LHCN-M2 (cell line): ENCODE measurements around the gene ZNF616. TPM values are rescaled to one million over a fixed set of nuclear protein-coding genes. Genes with fewer than 3 reads are reported as not detected.

Experiments used
- DNase-seq: peaks from one replicate; pipeline ENCODE4 v3.0.0-alpha.2; 2012; ENCODE audit warnings: low read depth
- polyA plus RNA-seq: library from polyadenylated mRNA; unstranded; fragments of >200 nt; gene quantifications from one replicate; pipeline ENCODE4 v1.2.1, GENCODE V29; 2012; ENCODE audit warnings: missing spikeins
- total RNA-seq: library from RNA; depleted of rRNA; stranded (reverse); fragments of >200 nt; gene quantifications from 2 replicates; pipeline ENCODE4 v1.2.3, GENCODE V29; 2014; rRNA removed

Gene ZNF616
- total RNA-seq: 8.7 and 10.7 TPM in 2 replicates
- polyA plus RNA-seq: 3.4 TPM

DNA sequence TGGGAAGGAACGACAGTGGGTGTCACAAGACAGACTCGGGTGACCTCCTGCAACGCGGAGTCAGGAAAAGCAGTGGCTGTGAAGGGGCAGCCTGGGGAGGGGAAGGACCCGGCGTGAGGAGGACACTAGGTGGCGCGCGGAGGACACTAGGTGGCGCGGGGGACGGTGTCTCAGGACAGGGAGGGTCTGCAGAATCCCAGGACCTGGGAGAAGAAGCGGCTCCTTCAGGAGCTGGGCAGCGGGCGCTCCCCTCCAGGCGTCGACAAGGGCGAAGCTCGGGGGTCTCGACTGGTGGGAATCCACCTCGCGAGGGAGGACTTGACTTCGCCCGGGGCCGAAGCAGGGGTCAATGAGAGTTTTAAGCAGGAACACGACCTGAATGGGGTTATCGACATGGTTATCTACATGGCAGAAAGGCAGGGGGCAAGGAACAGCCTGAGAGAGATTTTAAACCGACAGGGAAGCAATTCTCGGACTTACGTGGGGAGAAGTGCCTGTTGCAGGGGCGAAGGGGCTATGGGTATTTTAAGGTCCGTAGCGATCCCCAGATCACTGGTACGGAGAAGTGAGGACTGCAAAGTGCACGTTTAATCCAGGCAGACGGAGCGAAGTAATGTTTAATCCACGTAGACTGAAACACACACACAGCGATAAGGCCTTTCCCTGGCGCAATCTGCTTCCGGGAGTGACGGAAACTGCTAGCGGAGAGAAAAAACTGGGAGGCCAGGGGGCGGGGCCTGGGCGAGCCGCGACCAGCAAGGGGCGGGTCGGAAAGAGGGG lies at the start of gene ZNF616:
Gene ZNF616 (minus strand): TSS at position 687 of the 780 bp plus-strand sequence. CDS start 9,426 bp downstream, outside the sequence.
- peak; percentile 92 for DNase-seq

DNA sequence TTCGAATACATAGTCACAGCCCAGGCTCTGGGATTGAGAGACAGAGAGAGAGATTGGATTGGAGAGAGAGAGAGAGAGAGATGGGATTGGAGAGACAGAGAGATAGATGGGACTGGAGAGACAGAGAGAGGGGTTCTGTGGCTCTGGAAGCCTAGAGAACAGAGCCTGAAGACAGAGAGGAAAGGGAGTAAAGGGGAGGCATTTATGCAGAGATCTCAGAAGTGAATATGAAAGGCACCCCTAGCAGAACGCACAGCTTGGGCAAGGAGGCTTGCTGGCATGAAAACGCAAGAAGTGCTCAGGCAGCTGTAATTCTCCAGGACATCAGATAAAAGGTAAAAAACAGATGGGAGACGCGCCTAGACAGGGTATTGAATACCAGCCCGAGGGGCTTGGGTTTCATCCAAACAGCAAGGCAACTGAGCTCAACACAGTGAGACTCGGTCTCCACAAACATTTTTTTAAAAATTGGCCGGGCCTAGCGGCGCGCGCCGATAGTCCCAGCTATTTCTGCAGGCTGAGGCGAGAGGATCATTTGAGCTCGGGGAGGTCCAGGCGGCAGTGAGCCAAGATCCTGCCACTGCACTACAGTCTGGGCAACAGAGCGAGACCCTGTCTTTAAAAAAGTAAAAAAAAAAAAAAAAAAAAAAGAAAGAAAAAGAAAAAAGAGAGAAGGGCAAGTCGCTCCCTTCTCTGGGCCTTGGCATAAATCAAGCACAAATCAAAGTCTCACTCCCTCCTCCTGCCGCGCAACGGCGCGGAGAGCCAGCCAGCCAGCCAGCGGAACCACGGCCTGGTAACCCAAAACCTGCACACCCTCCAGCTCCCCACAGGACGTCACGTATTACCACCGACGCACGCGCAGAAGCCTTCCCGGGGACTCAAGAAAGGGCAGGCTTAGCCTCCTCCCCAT lies 49.3 kb upstream of the ZNF616 start:
- DNase-seq: no peak

- no peak for DNase-seq
Measured at GRCh38 chr19:52187407-52187806, 47.7 kb upstream of the ZNF616 start.

DNA sequence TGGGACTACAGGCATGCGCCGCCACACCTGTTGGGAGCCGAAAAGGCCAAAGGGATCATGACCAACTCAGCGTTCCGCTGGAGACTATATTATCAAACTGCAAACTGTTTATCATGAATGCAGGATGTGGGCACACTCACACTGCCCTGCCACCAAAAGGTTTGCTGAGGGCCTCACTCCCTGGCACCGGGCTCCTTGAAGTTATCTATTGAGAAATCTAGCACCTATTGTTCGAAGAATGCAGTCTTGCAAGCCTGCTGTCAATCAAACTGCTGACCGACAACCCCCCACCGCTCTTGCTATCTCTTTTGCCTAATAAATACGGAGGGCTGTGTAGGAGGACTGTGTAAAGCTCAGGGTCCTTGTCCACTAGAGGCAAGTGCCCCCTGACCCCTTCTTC lies 36.8 kb upstream of the ZNF616 start:
- no peak for DNase-seq

GRCh38 chr19:52172347-52172746 lies 32.6 kb upstream of the ZNF616 start:
- no peak for DNase-seq

GRCh38 chr19:52171321-52172169 lies 31.8 kb upstream of the ZNF616 start, which contains the start of gene ZNF836:
ZNF836 (minus strand) TSS chr19:52171621; CDS start chr19:52168072, 3,549 bp downstream.
- DNase-seq: peak; percentile 63

- DNase-seq: no peak
Measured at GRCh38 chr19:52170863-52171320, 31.2 kb upstream of the ZNF616 start.

- DNase-seq: no peak
Measured at GRCh38 chr19:52170304-52170703, 30.6 kb upstream of the ZNF616 start.

GRCh38 chr19:52155596-52156359 lies 16.0 kb upstream of the ZNF616 start:
- no peak for DNase-seq

- no peak for DNase-seq
Measured at GRCh38 chr19:52148256-52148655, 8.5 kb upstream of the ZNF616 start.

GRCh38 chr19:52142001-52142595 lies 2.4 kb upstream of the ZNF616 start:
- DNase-seq: no peak

- DNase-seq: no peak
Measured at GRCh38 chr19:52141203-52141602, 1.5 kb upstream of the ZNF616 start.

DNA sequence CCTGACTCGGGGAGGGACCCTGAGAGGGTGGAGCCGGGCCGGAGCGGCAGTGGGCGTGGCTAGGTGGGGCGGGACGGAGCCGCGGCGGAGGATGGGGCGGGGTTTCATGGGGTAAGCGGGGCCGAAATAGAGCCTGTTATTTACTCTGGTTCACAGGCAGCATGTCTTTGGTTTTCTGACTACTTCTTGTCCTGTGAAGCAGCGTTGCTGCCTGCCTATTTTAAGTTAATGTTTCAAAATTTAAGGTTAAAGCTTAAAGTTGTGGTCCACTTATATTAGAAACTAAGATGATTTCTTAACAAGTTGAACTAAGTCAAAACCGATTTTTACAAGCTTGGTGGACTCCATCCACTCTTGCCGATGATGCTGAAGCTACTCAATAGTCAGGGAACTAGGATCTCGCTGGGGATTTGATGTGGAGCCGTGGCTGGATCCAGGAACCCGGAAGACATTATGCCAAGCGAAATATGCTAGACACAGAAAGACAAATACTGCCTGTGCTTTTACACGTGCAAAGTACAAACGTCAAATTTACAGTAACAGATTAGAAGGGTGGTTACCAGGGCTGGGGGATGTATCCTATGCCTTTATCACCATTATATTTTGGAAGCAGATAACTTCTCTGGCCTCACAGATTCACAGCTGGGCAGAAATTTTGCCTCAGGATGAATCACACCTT lies 433 bp upstream of the ZNF616 start:
- DNase-seq: peak; percentile 14

- no peak for DNase-seq
Measured at GRCh38 chr19:52138983-52139251, 821 bp downstream of the ZNF616 start.

DNA sequence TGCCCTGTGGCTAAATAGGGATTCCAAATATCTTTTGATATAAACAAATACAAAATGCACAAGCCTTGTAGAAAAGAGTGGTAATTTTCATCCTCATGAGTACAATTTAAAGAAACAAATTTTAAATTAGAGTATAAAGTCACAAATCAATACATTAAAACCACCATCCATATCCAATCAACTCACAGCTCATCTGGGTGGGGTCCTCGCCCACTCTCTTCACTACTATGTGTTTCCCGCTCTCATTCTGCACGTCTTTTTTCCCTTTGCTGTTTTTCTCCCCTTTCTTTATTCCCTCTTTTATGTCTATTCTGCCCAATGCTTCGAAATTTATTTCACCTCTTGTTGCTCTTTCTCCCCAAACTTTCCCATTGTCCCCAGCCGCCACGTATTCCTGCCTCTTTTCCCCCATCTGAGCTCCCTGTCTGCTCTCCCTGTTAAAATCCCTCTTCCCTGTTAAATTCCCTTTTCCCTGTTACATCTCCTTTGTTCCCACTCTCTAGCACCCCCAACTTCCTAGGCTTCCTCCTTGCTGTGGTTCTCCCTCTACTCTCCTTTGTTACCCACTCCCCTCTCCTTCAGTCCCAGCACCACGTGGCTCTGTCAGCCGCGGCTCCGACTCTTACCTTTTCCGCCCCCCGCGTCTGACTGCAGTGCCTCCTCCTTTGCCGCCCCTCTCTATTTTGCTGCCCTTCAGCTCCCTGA lies 1.3 kb downstream of the ZNF616 start:
- DNase-seq: peak; percentile 35

DNA sequence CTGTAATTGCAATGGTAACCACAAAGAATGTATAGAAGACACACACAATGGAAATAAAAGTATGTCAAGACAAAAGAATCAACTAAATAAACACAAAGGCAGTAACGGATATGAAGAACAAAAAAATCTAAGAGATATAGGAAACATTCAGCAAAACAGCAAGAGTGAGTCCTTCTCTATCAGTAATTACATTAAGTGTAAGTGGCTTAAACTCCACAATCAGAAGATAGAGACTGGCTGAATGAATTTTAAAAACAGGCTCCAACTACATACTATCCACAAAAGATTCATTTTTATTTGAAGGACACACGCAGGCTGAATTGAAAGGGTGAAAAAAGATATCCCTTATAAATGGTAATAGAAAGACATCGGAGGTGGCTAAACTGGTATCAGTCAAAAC lies 19.5 kb downstream of the ZNF616 start:
- DNase-seq: no peak

- DNase-seq: no peak
Measured at GRCh38 chr19:52115526-52116053, 24.1 kb downstream of the ZNF616 start.

DNA sequence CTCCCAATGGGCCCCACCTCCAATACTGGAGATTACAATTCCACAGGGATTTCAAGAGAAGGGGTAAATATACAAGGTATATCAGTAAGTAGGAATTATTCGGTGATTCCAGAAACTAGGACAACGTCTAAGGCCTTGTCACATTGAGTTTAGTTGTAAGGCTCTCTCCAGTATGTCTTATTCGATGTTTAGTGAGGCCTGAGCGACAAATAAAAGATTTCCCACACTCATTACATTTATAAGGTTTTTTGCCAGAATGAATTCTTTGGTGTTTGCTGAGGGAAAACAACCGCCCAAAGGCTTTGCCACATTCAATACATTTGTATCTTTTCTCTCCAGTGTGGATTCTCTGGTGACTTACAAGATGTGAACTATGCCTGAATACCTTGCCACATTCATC lies 25.0 kb downstream of the ZNF616 start:
- no peak for DNase-seq

GRCh38 chr19:52112624-52113023 lies 27.1 kb downstream of the ZNF616 start:
- no peak for DNase-seq
